ENCODE data around the gene CD74. TPM values are rescaled to one million over a fixed set of nuclear protein-coding genes. Genes with fewer than 3 reads are reported as not detected.
A peak's percentile ranks its signal among the peaks of the same experiment; 100 is the strongest.

Gene CD74
- polyA plus RNA-seq, 2 of the 4 experiments (the other 2 are of a cell fraction) = not detected

DNA sequence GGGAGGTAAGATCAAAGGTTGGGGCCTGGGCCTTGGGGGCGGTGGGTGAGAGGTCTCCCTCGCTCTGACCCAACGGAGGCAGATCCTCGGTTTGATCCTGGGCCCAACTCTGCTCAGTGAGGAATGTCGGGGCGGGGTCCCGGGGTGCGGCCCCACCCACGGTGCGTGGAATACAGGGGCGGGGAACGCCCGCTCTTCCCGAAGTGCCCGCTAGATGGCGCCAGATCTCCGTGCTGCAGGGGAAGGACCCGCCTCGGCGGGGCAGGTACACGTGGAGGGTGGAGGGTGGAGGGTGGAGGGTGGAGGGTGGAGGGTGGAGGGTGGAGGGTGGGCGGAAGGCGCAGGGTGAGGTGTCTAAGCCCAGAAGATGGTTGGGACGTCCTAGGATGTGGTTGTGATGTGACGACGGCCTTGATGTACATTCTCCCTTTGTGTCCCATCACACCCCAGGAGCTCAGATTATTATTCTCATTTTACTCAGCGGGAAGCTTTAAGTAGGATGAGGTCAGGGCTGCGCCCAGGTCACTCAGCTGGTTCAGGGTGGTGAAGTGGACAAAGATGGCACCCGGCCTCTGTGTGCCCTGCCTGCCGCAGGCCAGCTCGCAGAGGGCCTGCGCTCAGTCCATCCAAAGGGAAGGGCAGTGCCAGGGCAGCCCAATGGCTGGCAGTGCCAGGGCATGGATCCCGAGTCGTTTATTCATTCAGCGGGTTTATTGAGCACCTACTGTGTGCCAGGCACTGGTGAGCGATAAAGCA, 46.3 kb upstream of the CD74 start (continued):
- TF ChIP-seq SMC3 (IDR thresholded peaks at IDR 0.05) = peak; percentile 94
- TF ChIP-seq, protein P1, sequence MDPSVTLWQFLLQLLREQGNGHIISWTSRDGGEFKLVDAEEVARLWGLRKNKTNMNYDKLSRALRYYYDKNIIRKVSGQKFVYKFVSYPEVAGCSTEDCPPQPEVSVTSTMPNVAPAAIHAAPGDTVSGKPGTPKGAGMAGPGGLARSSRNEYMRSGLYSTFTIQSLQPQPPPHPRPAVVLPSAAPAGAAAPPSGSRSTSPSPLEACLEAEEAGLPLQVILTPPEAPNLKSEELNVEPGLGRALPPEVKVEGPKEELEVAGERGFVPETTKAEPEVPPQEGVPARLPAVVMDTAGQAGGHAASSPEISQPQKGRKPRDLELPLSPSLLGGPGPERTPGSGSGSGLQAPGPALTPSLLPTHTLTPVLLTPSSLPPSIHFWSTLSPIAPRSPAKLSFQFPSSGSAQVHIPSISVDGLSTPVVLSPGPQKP (IDR thresholded peaks at IDR 0.05; ENCODE audit: low read depth, low read length) = no peak
- no peak for TF ChIP-seq HOXB13 (CRISPR knock-in tag; IDR thresholded peaks at IDR 0.05; ENCODE audit: low read depth)
- TF ChIP-seq, protein P2, sequence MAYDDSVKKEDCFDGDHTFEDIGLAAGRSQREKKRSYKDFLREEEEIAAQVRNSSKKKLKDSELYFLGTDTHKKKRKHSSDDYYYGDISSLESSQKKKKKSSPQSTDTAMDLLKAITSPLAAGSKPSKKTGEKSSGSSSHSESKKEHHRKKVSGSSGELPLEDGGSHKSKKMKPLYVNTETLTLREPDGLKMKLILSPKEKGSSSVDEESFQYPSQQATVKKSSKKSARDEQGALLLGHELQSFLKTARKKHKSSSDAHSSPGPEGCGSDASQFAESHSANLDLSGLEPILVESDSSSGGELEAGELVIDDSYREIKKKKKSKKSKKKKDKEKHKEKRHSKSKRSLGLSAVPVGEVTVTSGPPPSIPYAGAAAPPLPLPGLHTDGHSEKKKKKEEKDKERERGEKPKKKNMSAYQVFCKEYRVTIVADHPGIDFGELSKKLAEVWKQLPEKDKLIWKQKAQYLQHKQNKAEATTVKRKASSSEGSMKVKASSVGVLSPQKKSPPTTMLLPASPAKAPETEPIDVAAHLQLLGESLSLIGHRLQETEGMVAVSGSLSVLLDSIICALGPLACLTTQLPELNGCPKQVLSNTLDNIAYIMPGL (CRISPR knock-in tag; IDR thresholded peaks at IDR 0.05; ENCODE audit: borderline replicate concordance) = no peak
- TF ChIP-seq ZSCAN20 (CRISPR knock-in tag; IDR thresholded peaks at IDR 0.05) = no peak
- TF ChIP-seq EHF (CRISPR knock-in tag; IDR thresholded peaks at IDR 0.05) = no peak
- TF ChIP-seq TFCP2L1 (CRISPR knock-in tag; IDR thresholded peaks at IDR 0.05) = no peak
- TF ChIP-seq CTCF (IDR thresholded peaks at IDR 0.05) = peak; percentile 86
- TF ChIP-seq POLR2A (IDR thresholded peaks at IDR 0.05; ENCODE audit: low read length) = no peak
- TF ChIP-seq ZC3H11A (IDR thresholded peaks at IDR 0.05) = no peak
- no peak for TF ChIP-seq FOSL2 (IDR thresholded peaks at IDR 0.05)
- no peak for TF ChIP-seq FOSL2 (CRISPR knock-in tag; IDR thresholded peaks at IDR 0.05)
- TF ChIP-seq, protein P3, sequence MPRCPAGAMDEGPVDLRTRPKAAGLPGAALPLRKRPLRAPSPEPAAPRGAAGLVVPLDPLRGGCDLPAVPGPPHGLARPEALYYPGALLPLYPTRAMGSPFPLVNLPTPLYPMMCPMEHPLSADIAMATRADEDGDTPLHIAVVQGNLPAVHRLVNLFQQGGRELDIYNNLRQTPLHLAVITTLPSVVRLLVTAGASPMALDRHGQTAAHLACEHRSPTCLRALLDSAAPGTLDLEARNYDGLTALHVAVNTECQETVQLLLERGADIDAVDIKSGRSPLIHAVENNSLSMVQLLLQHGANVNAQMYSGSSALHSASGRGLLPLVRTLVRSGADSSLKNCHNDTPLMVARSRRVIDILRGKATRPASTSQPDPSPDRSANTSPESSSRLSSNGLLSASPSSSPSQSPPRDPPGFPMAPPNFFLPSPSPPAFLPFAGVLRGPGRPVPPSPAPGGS (IDR thresholded peaks at IDR 0.05) = no peak
- TF ChIP-seq HOXA7 (CRISPR knock-in tag; IDR thresholded peaks at IDR 0.05) = no peak
- TF ChIP-seq POLR2AphosphoS2 (conservative IDR thresholded peaks at IDR 0.05; ENCODE audit: low read length) = no peak
- TF ChIP-seq CHD2 (IDR thresholded peaks at IDR 0.05; ENCODE audit: low read length, partially characterized antibody) = no peak
- TF ChIP-seq ATOH8 (CRISPR knock-in tag; IDR thresholded peaks at IDR 0.05; ENCODE audit: low read depth) = no peak
- no peak for TF ChIP-seq PBX3 (IDR thresholded peaks at IDR 0.05)

- POLR2A ChIA-PET = no interaction called here
- WGBS (ENCODE audit: missing lambda C conversion rate) = 93% methylated on average over 16 of the region's 16 CpGs
- ATAC-seq (no peak), FAIRE-seq (no peak), DNase-seq (ENCODE audit: low read depth in 1 of 2, low spot score in 1 of 2) (no peak)
- H3K4me2 ChIP-seq = no peak overlapping the region
- TF ChIP-seq NFE2L2 (conservative IDR thresholded peaks at IDR 0.05; ENCODE audit: low read length) (no peak), MAFK (IDR thresholded peaks at IDR 0.05; ENCODE audit: partially characterized antibody) (no peak), NR3C1 (IDR thresholded peaks at IDR 0.05) (no peak), RNF2 (IDR thresholded peaks at IDR 0.05; ENCODE audit: borderline replicate concordance, low read depth) (no peak)
- TF ChIP-seq, protein P1 (IDR thresholded peaks at IDR 0.05; ENCODE audit: low read depth, low read length) = no peak
- CTCF ChIA-PET = interaction anchor here (0.6 to 13.5 kb wide), 24 partner anchors 7 to 860 kb away, joined by 3 to 211 read pairs (median 8); partner anchors contain the start of genes RPS14 and SMIM3
- peaks cover 24% of the 10 kb centered on the region for H3K4me1 ChIP-seq
- no peak overlapping the region for H3K4me3 ChIP-seq
- H3K27ac ChIP-seq = peak overlapping the region in 1 of 2 experiments; percentile 41; a peak in 2 of 6 replicates
- H3K9me3 ChIP-seq = no peaks in the 10 kb centered on the region
Observed at GRCh38 chr5:150457562-150458240, 45.0 kb upstream of the CD74 start.

All from A549 (cell line).